GM21447 (cell line): ENCODE data around the gene PTPRN2.
"Not testable (repeated sequence)": the region's sequence is repeated elsewhere in the genome, so short reads cannot be mapped to it uniquely, and the experiment has no call there.

Experiments
- ATAC-seq: cut with Tn5 transposase; IDR thresholded peaks from one replicate; pipeline ENCODE4 v1.9.1; 2021; ENCODE audit not compliant: unreplicated experiment

Gene PTPRN2

DNA sequence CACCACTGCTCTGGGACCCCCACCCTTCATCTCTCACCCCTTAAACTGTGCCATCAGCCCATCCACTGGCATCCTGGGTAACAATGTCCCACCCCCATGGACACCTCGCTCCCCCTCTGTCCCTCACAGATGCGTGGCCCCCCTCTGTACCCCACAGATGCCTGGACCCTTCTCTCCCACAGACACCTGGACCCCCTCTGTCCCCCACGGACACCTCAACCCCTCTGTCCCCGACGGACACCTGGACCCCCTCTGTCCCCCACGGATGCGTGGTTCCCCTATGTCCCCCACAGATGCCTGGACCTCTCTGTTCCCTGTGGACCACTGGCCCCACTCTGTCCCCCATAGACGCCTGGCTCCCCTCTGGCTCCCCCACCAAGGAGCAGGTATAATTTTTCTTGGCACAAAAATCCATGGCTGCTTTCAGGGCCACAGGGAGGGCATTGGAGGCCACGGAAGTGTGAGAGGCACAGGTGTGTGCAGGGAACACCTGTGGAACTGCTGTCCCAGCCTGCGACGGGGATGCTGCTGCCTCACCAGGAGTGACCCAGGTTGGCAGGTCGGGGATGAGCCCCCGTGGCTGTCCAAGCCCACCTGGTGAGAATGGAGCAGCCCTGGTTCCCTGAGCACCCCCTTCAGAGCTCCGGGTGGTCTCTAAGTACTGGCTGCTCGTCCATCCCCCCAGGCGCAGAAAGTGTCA is 193.5 kb downstream of the PTPRN2 start:
- ATAC-seq: no peak

DNA sequence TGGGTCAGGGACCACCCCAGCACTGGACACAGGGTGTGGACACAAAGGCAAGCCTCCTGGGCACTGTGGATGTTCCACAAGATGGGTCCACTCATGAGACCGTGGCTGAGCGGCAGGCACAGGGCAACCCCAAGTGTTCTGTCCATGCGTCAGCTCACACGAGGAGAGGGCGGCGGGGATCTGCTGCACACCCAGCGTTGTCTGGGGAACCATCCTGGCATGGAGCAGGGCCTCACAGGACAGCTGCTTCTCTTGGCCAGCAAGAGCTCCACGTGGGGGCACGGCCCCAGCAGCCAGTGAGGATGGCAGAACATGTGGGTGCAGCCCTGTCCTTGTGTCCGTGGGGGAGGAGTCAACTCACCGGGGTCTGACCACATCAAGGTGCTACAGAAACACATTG is 195.4 kb downstream of the PTPRN2 start:
- ATAC-seq: no peak

DNA sequence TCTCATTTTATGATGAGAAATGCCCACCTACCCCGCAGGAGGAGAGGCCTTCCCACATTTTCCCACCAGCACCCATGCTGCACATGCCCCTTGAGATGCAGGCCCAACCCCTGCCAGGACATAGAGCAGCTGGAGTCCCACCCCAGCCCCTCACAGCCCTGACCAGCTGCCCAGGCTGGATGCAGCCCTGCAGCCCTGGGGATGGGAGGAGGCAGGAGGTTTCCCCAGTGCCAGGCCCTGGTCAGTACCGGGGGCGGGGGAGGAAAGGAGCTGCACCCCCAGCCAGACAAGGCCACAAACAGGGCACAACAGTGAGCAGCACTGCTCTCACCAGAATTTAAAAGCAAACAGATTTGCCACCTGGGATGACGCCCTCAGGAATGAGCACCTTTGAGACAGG is 196.1 kb downstream of the PTPRN2 start:
- ATAC-seq: no peak

DNA sequence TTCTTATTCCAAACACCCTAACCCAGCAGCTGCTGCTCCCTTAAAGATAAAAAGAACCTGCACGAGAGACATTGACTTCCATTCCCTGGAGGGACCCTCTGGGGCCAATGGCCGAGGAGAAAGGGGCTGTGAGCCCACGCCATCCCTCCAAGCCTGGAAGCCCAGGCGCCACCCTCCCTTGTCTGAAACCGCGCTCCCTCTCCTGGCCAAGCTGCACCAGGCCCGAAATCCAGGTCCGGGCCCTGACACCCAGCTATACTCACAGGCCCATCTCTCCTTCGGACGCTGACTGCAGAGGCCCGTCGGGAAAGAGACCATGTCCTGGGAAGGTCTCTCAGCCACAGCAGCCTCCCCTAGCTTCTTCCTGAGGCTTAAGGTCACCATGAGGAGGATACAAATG is 196.5 kb downstream of the PTPRN2 start:
- no peak for ATAC-seq

DNA sequence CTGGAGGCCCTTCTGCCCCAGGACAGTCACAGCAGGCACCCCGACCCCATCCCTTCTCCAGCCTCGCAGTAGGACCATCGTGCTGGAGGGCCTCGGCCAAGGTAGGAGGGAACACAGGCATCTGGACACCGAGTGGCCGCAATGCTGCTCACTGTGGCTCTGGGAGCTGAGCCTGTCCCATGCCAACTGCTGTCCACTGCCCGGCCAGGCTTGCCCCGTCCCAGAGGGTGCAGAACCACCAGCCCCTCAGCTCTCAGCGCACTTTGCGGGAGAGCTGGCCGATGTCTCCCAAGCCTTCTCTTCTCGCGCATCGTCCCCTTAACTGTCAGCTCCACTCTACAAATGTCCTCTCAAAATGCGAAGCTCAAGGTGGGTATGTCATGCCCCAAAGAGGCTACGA is 197.2 kb downstream of the PTPRN2 start:
- no peak for ATAC-seq

DNA sequence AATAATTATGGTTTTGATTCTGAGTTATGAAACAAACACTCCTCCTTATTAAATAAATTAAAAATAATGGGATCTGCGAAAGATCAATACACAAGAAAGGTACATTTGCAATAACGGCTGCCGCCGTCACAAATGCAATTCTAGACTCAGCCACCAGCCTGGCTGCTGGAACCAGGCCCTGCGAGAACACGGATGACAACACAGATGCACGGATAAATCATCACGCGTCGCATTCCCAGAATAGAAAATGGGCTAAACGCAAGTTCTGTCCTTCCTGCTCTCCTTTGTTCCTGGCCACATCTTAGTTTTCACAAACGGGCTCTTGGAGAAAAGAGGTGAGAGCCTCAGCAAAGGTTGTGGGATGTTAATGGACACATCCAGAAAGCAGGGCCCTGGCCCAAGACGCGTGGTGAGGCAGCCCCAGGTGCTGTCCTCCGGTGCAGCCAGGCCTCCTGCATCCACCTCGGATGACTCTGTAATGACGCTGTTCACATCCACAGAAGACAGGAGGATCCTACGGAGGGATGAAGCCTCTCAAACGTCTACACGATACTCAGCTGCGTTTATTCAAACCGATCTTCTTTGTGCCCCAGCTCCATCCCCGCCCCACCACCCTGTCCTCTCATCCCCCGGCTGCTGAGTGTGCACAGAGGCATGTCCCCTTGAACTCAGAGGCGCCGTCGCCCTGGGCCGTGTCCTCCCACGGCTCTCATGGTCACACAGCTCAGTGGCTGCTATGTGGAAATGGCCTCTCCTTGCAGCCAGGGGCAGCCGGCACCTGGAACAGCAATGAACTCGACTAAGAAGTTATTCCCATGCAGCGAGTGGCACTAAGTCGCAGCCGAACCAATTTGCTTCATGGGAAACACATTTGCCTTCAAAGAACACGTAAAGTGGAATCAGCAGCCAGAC is 197.9 kb downstream of the PTPRN2 start:
- ATAC-seq: no peak

DNA sequence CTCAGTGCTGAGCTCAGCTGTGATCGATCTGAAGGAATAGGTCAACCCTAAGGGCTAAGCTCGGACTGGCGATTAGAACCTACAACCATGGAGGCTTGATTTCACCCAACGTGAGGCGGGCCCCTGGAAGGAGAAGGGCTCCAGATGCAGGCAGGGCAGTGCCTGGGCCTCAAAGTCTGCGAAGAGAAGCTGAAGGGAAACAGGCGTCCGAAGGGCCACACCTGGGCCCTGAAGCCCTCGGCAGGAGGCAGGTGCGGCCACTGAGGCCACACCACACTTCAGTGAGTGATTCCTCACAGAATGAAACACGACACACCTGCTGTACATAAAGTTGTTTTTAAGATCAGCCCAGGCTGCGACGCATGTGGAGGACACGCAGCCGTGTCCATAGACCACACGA is 198.7 kb downstream of the PTPRN2 start:
- ATAC-seq: no peak

DNA sequence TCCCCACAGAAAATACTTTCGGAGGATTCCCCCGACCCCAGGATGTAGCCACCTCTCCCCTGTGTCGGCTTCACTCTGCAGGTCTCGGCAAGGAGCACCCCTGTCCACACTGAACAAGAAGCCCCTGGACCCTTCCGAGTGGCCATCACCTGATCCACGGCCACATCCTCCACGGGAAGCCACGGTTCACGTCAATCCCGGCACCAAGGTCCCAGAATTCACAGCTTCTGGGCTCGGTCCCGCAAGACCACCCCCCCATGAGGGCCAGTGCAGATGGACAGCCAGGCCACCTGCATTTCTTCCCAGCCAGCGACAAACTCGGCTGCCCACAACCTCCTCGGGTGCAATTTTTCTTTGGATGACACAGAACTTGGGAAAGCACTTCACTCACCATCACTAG is 199.6 kb downstream of the PTPRN2 start:
- no peak for ATAC-seq

DNA sequence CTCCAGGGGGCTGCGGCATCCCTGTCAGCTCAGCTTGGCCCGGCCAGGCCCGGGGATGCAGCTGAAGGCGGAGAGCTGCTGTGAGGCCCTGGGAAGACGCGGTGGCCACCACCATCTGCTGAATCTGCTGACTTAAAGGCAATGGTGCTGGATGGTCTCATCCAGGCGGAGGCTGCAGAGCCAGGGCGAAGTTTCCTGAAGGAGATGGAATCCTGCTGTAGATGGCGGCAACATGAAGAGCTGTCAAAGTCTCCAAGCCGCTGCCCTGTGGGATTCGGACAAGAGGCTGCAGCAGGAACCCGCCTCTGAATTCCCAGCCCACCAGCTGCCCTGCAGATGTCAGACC is 200.1 kb downstream of the PTPRN2 start:
- ATAC-seq: no peak

DNA sequence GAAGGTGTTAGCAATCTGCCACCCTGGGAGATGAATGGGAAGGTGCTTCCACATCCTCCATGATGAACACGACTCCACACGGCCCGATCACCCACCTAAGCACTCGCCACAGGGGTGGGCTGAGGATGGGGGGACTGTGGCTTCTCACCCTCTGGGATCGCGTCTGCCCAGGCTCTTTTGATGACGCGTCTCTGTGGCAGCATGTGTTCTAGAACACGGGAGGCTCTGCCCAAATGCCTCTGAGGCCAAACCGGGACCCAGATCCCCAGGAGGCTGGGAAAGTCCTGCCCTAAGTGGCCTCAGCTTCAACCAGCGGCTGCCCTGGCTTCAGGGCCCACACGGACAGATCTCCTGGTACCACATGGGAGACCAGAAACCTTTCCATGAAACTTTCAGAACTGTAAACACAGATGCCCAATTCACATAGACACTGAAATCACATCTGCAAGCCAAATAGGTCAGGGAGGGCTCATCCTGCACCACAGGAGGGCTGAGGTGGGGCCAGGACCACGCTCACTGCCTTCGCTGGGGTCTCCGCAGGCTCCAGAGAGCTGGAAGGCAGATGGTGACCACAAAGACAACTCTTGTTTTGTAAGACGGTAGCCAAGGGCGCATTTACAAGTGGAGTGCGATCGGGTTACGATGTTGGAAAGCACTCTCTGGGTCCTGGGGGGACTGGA is 200.6 kb downstream of the PTPRN2 start:
- no peak for ATAC-seq

DNA sequence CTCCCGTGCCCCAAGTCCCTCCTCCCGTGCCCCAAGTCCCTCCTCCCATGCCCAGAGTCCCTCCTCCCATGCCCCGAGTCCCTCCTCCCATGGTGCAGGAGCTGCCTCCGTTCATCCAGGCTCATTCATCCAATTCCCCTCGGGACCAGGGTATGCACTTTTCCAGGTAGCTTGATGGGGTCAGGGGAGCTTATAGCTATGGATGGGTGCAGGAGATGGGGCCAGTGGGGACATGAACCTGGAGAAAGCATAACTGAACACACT is 201.3 kb downstream of the PTPRN2 start:
- ATAC-seq: no peak

DNA sequence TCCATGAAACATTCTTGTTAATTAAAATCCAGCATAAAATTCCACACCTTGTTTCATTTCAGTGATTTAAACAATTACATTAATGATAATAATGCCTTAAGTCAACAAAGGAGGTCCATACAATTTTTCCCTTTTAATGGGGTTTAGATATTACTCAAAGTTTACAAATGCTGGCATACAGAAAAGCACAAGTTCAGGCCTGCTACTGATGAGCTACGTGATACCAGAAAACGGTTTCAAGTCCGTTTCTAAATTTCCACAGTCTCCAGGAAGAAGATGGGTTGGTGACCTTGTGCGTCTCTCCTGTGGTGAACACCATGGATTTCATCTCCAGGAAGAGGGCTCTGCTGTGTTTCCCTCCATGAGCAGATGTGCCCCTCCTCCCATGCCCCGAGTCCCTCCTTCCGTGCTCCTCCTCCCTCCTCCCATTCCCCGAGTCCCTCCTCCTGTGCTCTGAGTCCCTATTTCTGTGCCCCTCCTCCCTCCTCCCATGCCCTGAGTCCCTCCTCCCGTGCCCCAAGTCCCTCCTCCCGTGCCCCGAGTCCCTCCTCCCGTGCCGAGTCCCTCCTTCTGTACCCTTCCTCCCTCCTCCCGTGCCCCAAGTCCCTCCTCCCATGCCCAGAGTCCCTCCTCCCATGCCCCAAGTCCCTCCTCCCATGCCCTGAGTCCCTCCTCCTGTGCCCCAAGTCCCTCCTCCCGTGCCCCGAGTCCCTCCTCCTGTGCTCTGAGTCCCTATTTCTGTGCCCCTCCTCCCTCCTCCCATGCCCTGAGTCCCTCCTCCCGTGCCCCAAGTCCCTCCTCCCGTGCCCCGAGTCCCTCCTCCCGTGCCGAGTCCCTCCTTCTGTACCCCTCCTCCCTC is 201.9 kb downstream of the PTPRN2 start:
- ATAC-seq: not testable (repeated sequence)

DNA sequence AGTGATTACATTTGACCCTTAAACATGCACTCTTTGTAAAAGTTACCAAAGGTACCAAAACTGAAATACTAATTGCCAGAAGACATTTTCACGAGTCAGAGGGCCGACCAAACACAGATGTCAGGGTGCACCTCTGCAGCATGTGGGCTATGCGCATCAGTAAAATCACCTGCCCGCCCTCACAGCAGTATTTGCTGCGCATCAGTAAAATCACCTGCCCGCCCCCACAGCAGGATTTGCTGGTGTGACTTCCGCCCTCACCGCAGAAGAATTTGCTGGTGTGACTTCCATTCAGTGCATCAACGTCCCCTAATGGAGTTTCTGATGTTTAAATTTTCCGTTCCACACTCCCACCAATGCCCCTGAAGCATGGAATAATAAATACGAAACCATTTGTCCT is 202.9 kb downstream of the PTPRN2 start:
- ATAC-seq: no peak

DNA sequence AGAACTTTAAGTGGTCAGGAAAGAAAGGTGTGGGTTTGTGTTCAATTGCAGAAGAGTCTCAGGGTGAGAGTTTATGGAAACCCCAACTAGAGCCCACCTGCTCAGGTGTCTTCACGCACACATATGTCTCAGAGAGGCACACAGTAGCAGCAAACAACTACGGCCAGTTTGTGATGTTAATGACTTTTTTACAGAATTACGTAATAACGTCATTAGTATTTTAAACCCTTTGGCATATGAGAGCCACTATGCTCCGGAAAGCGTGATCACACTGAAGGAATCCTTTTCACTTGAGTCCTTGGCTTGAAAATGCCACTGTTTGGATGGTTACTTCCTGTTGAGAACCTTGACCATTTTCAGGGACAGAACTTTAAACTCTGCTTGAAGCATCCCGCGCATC is 204.0 kb downstream of the PTPRN2 start:
- ATAC-seq: no peak

DNA sequence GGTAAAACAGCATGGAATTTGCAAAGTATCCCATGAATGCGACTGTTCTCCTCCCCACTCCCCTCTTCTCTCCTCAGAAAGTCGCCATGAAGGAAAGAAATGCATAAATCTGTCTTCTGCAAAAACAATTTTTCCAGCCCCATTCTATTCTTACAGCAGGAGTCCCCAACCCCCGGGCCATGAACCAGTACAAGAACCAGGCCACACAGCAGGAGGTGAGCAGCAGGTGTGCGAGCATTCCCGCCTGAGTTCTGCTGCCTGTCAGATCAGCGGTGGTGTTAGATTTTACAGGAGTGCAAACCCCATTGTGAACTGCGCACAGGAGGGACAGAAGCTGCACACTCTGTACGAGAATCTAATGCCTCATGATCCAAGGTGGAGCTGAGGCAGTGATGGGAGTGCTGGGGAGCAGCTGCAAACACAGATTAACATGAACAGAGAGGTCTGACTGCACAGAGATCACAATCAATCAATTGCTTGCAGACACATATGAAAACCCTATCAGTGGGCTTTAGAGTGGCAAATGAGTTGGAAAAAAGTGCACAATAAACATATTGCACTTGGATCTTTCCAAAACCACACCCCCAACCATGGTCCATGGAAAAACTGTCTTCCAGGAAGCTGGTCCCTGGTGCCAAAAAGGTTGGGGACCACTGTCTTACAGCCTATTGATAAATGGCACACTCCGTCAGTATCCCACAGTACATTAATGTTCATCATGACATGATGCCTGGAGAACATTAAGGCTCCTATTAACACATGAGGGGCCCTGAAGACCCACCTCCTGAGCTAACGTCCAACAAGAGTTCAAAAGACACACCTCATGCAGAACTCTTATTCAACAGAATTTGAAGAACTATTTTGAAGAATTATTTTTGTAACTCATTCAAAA is 205.0 kb downstream of the PTPRN2 start:
- ATAC-seq: no peak

DNA sequence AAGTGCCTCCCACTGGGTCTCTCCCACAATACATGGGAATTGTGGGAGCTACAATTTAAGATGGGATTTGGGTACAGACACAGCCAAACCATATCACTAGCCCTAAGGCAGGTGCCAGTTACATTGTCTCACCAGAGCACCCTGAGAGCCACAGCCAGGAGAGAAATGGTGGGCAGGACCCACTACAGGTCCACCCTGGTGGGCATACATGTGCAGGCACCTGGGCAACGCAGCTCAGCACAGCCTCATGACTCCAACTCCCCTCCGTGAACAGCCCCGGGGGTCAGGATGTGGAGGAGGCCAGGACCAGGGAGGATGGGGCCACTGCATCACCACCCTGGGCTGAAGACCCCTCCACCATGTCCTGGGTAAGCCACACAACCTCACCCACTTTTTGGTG is 205.7 kb downstream of the PTPRN2 start:
- ATAC-seq: no peak

DNA sequence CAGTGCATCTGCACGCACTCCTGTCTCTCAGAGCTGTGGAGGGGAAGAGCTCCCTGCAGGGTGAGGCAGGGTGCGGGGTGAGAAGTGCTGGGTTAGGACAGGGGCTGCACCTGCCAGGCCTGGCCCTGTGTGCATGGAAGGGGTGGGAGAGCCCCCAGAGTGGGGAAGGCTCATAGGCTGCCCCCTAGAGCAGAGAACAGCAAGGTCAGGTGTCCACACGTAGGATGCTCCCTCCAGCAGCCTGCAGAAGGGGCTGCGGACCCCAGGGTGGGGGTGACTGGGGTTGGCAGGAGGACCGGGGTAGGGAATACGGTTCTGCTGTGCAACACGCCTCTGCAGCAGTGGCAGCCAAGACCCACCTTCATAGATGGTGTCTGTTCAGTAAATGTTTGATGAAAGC is 208.6 kb downstream of the PTPRN2 start:
- no peak for ATAC-seq

DNA sequence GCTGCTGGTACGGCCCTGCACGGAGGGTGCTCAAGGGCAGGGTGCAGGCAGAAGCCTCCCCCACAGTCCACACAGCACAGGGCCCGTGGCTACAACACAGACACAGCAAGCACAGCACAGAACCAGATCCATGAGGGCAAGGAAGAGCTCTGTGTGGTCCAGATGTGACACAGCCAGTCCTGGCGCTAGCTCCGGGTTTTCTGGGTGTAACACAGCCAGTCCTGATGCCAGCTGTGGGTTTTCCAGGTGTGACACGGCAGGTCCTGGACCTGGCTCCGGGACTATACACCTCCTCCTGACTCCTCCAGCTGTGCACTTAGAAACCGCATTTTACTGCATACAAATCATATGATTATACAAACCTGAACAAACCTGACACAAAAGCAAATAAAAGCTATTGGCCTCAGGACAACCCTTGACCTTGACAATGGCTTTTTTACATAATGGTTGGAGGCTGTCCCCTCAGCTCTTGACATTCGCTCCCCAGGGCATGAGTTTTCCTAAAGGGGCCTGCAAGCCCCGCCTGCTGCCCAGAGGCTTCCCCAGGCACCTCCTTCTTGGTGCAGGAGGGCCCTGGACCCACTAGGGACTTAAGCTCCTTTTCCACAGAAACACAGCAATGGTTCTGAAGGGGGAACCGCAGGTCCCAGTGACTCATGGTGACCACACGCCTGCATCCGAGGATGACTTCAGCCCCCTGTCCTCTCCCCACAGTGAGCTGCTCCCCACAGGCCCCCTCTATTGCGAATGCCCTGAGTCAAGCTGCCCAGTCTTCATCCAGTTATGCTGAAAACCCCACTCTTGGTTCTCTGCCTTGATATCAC is 209.6 kb downstream of the PTPRN2 start:
- no peak for ATAC-seq

DNA sequence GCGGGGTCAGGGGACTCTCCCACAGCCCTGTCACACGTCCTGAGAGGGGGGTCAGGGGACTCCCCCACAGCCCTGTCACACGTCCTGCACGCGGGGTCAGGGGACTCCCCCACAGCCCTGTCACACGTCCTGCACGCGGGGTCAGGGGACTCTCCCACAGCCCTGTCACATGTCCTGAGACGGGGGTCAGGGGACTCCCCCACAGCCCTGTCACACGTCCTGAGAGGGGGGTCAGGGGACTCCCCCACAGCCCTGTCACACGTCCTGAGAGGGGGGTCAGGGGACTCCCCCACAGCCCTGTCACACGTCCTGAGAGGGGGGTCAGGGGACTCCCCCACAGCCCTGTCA is 210.8 kb downstream of the PTPRN2 start:
- ATAC-seq: not testable (repeated sequence)
